Ishikawa (cell line): ENCODE measurements around the gene FBXW12.

Source experiments
- CEBPB ChIP-seq: IDR thresholded peaks from 2 replicates; pipeline ENCODE4 v1.6.1; 2012
- CREB1 ChIP-seq: IDR thresholded peaks from 2 replicates; pipeline ENCODE4 v1.6.1; 2012; ENCODE audit warnings: low read depth
- EGR1 ChIP-seq: IDR thresholded peaks from 2 replicates; pipeline ENCODE4 v1.6.1; 2012
- EP300 ChIP-seq: IDR thresholded peaks from 2 replicates; pipeline ENCODE4 v1.6.1; 2012; ENCODE audit warnings: borderline replicate concordance
- FOXM1 ChIP-seq: IDR thresholded peaks from 2 replicates; pipeline ENCODE4 v1.6.1; 2012; ENCODE audit warnings: low read depth, borderline replicate concordance
- NFIC ChIP-seq: IDR thresholded peaks from 2 replicates; pipeline ENCODE4 v1.6.1; 2012
- RAD21 ChIP-seq: IDR thresholded peaks from 2 replicates; pipeline ENCODE4 v1.6.1; 2012; ENCODE audit warnings: low read depth
- TAF1 ChIP-seq: IDR thresholded peaks from 2 replicates; pipeline ENCODE4 v1.6.1; 2012; ENCODE audit warnings: low read depth, mild to moderate bottlenecking
- TCF12 ChIP-seq: IDR thresholded peaks from 2 replicates; pipeline ENCODE4 v1.6.1; 2012; ENCODE audit warnings: low read depth
- TEAD4 ChIP-seq: IDR thresholded peaks from 2 replicates; pipeline ENCODE4 v1.6.1; 2012
- YY1 ChIP-seq: IDR thresholded peaks from 2 replicates; pipeline ENCODE4 v1.6.1; 2012; ENCODE audit warnings: low read depth
- ZBTB7A ChIP-seq: IDR thresholded peaks from 2 replicates; pipeline ENCODE4 v1.6.1; 2012; ENCODE audit warnings: low read depth
- TF ChIP-seq, protein P1 (sequence below): IDR thresholded peaks from 2 replicates; pipeline ENCODE4 v1.6.1; 2012
- TF ChIP-seq, protein P2 (sequence below): IDR thresholded peaks from 2 replicates; pipeline ENCODE4 v1.6.1; 2012
- TF ChIP-seq, protein P3 (sequence below): IDR thresholded peaks from 2 replicates; pipeline ENCODE4 v1.6.1; 2012; ENCODE audit warnings: low read depth, mild to moderate bottlenecking

The FBXW12 gene

DNA sequence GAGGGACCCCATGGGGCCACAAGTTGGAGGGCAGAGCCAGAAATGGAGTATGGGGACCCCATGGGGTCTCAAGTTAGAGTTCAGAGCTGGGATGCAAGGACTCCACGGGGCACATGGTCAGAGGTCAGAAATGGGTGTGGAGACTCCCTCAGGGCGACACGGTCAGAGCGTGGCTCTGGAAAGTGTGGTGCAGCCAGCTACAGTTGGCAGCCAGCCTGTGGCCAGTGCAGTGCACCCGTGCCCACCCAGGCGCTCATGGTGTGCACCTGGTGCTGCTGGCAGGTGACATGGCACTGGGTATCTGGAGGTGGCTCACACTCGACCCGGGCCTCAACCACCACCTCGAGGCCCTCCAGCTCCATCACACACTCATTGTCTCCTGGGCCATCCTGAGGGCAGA is 46.6 kb downstream of the FBXW12 start:
- TF ChIP-seq CREB1 (no peak), RAD21 (no peak), CEBPB (no peak), EP300 (no peak), TCF12 (no peak), EGR1 (no peak), ZBTB7A (no peak), TEAD4 (no peak), NFIC (no peak), YY1 (no peak), FOXM1 (no peak)
- TF ChIP-seq, protein P1, sequence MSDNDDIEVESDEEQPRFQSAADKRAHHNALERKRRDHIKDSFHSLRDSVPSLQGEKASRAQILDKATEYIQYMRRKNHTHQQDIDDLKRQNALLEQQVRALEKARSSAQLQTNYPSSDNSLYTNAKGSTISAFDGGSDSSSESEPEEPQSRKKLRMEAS = no peak
- TF ChIP-seq, protein P2, sequence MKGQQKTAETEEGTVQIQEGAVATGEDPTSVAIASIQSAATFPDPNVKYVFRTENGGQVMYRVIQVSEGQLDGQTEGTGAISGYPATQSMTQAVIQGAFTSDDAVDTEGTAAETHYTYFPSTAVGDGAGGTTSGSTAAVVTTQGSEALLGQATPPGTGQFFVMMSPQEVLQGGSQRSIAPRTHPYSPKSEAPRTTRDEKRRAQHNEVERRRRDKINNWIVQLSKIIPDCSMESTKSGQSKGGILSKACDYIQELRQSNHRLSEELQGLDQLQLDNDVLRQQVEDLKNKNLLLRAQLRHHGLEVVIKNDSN = no peak
- TF ChIP-seq, protein P3, sequence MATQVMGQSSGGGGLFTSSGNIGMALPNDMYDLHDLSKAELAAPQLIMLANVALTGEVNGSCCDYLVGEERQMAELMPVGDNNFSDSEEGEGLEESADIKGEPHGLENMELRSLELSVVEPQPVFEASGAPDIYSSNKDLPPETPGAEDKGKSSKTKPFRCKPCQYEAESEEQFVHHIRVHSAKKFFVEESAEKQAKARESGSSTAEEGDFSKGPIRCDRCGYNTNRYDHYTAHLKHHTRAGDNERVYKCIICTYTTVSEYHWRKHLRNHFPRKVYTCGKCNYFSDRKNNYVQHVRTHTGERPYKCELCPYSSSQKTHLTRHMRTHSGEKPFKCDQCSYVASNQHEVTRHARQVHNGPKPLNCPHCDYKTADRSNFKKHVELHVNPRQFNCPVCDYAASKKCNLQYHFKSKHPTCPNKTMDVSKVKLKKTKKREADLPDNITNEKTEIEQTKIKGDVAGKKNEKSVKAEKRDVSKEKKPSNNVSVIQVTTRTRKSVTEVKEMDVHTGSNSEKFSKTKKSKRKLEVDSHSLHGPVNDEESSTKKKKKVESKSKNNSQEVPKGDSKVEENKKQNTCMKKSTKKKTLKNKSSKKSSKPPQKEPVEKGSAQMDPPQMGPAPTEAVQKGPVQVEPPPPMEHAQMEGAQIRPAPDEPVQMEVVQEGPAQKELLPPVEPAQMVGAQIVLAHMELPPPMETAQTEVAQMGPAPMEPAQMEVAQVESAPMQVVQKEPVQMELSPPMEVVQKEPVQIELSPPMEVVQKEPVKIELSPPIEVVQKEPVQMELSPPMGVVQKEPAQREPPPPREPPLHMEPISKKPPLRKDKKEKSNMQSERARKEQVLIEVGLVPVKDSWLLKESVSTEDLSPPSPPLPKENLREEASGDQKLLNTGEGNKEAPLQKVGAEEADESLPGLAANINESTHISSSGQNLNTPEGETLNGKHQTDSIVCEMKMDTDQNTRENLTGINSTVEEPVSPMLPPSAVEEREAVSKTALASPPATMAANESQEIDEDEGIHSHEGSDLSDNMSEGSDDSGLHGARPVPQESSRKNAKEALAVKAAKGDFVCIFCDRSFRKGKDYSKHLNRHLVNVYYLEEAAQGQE = no peak

DNA sequence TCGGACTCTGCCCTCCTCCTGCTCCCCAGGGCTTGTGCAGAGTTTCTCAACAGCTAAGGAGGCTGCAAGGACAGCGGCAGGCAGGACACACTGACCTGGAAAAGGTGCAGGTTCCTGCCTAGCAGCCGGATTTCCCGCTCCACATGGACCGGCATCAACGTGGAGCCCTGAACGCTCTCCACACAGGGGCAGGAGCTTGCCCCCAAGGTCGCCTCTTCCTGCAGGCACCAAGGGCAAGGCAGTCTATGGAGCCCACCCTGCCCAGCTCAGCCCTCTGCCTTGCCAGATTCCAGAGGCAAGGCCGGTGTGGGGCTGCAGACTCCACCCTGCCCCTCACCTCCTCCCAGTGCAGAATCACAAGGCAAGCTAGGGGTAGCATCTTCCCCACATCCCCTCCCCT is 47.1 kb downstream of the FBXW12 start:
- no peak for TF ChIP-seq YY1
- TF ChIP-seq, protein P1 = no peak
- TF ChIP-seq, protein P2 = no peak
- no peak for TF ChIP-seq ZBTB7A
- TF ChIP-seq RAD21 = no peak

DNA sequence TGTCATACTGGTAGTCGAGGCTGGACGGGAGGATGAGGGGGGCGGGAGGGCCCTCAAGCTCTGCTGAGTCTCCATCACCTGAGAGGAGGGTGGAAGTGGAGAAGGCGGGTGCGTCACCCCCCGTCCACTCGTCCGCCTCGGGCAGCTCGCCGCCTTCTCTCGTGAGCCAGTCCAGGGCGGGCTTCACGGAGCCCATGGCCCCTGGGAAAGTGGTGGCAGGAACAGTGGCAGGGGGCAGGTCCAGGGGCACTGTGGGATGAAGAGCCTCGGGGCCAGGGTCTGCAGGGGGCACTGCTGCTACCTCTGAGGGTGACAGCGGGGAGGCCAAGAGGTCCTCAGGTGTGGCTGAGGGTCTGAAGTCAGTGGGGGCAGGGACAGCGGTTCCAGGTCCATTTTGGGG is 47.6 kb downstream of the FBXW12 start:
- TF ChIP-seq, protein P3 = no peak
- no peak for TF ChIP-seq YY1
- no peak for TF ChIP-seq ZBTB7A
- no peak for TF ChIP-seq TCF12
- TF ChIP-seq EP300 = no peak
- TF ChIP-seq FOXM1 = no peak
- no peak for TF ChIP-seq CEBPB
- TF ChIP-seq TAF1 = no peak
- TF ChIP-seq, protein P2 = no peak
- no peak for TF ChIP-seq CREB1
- TF ChIP-seq, protein P1 = no peak

DNA sequence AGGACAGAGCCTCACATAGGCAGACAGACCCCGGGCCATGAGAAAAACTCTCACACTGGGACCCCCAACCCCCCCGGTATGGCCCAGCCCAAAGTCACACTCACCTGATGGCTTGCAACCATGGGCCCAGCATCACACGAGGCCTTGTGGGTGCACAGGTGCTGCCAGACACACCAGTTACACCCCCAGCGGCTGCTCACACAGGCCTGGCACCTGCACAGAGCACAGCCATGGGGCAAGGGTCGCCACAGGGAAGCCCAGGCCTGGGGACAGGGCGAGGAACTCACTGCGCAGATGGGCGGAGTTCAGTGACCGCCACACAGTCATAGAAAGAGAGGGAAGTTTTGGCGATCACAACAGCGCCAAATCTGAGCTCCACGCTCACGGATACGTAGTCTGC is 48.5 kb downstream of the FBXW12 start:
- TF ChIP-seq CREB1 (no peak), FOXM1 (no peak), YY1 (no peak), RAD21 (no peak), TEAD4 (no peak), EP300 (no peak), NFIC (no peak), ZBTB7A (no peak), TCF12 (no peak), CEBPB (no peak), EGR1 (no peak), TAF1 (no peak)
- TF ChIP-seq, protein P1 = no peak
- TF ChIP-seq, protein P2 = no peak
- TF ChIP-seq, protein P3 = no peak
